ENCODE results near the gene LAMB3. TPM values are rescaled to one million over a fixed set of nuclear protein-coding genes. Genes with fewer than 3 reads are reported as not detected.

LAMB3 gene
- polyA plus RNA-seq, 1 donor from 2014 or later = 5.8 TPM

DNA sequence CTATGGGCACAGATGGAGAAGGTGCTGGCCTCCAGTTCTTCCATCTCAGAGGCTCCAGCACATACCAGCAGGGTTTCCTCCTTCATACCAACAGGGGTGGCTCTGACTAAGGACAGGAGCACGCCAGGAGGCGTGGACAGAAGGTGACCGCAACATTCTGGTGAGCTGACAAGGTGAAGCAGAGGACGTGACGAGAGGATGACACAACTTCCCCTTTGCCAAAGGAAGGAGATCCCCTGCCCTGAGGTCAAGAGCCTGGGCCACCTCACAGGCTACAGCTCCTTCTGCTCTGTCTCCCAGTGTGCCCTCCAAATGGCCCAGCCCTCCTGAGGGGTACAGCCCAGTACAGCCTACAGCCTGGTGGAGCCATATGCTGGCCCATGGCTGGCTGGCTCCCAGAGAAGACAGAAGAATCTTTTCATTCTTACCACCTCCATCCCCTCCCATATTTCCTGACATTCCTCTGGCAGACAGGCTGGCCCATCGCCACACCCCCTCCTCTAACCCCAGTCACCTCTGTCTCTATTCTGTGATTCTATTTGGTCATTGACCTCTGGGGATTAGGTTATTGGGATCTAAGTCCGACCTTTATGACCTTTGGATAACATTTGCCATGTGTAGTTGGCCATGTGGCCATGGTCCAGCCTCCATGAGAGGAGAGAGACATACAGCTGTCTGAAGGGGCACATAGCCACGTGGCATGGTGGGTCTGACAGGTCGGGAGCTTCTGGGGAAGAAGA lies 5.1 kb upstream of the LAMB3 start (continued):
- TF ChIP-seq, protein P1, sequence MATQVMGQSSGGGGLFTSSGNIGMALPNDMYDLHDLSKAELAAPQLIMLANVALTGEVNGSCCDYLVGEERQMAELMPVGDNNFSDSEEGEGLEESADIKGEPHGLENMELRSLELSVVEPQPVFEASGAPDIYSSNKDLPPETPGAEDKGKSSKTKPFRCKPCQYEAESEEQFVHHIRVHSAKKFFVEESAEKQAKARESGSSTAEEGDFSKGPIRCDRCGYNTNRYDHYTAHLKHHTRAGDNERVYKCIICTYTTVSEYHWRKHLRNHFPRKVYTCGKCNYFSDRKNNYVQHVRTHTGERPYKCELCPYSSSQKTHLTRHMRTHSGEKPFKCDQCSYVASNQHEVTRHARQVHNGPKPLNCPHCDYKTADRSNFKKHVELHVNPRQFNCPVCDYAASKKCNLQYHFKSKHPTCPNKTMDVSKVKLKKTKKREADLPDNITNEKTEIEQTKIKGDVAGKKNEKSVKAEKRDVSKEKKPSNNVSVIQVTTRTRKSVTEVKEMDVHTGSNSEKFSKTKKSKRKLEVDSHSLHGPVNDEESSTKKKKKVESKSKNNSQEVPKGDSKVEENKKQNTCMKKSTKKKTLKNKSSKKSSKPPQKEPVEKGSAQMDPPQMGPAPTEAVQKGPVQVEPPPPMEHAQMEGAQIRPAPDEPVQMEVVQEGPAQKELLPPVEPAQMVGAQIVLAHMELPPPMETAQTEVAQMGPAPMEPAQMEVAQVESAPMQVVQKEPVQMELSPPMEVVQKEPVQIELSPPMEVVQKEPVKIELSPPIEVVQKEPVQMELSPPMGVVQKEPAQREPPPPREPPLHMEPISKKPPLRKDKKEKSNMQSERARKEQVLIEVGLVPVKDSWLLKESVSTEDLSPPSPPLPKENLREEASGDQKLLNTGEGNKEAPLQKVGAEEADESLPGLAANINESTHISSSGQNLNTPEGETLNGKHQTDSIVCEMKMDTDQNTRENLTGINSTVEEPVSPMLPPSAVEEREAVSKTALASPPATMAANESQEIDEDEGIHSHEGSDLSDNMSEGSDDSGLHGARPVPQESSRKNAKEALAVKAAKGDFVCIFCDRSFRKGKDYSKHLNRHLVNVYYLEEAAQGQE (IDR thresholded peaks at IDR 0.05; ENCODE audit: borderline replicate concordance) = no peak
- TF ChIP-seq EP300 (conservative IDR thresholded peaks at IDR 0.05; ENCODE audit: poor library complexity, severe bottlenecking) = no peak
- TF ChIP-seq TAF1 (IDR thresholded peaks at IDR 0.05; ENCODE audit: low read depth) = no peak
- no peak for TF ChIP-seq POLR2AphosphoS5 (IDR thresholded peaks at IDR 0.05)

DNA sequence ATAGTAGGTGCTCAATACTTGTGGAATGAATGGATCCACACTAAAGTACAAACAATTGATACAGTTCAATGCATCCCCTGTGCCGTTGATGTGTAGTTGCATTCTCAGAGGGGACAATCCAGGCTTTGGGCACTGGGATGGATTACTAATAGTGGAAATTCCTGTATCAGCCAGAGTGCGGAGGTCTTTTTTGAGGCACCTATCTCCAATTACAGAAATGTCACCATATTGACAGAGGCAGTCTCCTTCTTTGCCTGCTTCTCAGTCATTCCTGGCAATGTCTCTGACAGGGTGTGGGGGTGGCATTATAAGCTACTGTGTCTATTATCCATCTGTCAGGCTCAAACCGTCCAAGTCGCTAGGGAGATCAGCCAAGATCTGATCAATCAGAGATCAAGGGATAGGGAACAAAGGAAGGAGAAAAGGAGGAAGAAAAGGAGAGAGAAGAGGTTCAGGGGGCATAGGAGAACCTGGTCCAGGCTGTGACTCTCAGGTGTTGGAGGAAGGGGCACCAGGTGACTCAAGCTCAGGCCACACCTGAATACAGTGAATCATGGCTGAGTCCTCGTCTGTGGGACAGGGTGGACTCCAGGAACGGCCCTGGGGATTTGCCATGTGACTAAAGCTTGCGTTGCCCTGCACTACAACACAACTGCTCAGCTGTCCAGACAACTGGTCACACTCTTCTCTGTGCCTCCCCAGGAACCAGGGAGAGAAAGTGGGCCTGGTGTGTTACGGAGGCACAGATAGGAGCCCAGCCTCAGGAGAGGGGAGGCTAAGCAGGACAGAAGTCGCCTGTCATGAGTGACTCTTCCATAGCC lies 3.4 kb upstream of the LAMB3 start:
- Histone ChIP-seq H2AFZ (ENCODE audit: low read depth, low read length) (no peak overlapping the region), H3K9me2 (ENCODE audit: insufficient read depth, low read length) (no peaks in the 10 kb centered on the region), H3F3A (ENCODE audit: insufficient read depth, low read length, poor library complexity, severe bottlenecking) (no peaks in the 10 kb centered on the region), H3K27me3 (ENCODE audit: insufficient read depth, low read depth, low read length) (no peaks in the 10 kb centered on the region), H3K79me2 (replicated peaks; ENCODE audit: insufficient read depth, low read length) (no peaks in the 10 kb centered on the region), H3K9me3 (ENCODE audit: low read length) (no peaks in the 10 kb centered on the region), H3K4me3 (ENCODE audit: low read length) (no peak overlapping the region), H4K20me1 (ENCODE audit: insufficient read depth) (no peaks in the 10 kb centered on the region), H3K36me3 (ENCODE audit: insufficient read depth, low read length) (no peaks in the 10 kb centered on the region), H3K4me2 (ENCODE audit: low read length) (no peak overlapping the region), H3K9ac (ENCODE audit: low read length) (no peak overlapping the region), H3K27ac (ENCODE audit: low read length) (no peak overlapping the region)
- TF ChIP-seq POLR2AphosphoS5 (IDR thresholded peaks at IDR 0.05) (no peak), EZH2 (IDR thresholded peaks at IDR 0.05; ENCODE audit: borderline replicate concordance, insufficient read depth, low read length, poor library complexity, severe bottlenecking) (no peak), RAD21 (conservative IDR thresholded peaks at IDR 0.05) (no peak), EP300 (conservative IDR thresholded peaks at IDR 0.05; ENCODE audit: poor library complexity, severe bottlenecking) (no peak), MXI1 (conservative IDR thresholded peaks at IDR 0.05; ENCODE audit: poor library complexity, severe bottlenecking) (no peak), TAF1 (IDR thresholded peaks at IDR 0.05; ENCODE audit: low read depth) (no peak), SMC3 (conservative IDR thresholded peaks at IDR 0.05; ENCODE audit: poor library complexity) (no peak)
- TF ChIP-seq, protein P2, sequence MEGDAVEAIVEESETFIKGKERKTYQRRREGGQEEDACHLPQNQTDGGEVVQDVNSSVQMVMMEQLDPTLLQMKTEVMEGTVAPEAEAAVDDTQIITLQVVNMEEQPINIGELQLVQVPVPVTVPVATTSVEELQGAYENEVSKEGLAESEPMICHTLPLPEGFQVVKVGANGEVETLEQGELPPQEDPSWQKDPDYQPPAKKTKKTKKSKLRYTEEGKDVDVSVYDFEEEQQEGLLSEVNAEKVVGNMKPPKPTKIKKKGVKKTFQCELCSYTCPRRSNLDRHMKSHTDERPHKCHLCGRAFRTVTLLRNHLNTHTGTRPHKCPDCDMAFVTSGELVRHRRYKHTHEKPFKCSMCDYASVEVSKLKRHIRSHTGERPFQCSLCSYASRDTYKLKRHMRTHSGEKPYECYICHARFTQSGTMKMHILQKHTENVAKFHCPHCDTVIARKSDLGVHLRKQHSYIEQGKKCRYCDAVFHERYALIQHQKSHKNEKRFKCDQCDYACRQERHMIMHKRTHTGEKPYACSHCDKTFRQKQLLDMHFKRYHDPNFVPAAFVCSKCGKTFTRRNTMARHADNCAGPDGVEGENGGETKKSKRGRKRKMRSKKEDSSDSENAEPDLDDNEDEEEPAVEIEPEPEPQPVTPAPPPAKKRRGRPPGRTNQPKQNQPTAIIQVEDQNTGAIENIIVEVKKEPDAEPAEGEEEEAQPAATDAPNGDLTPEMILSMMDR (IDR thresholded peaks at IDR 0.05; ENCODE audit: poor library complexity, severe bottlenecking) = no peak
- TF ChIP-seq, protein P1 (IDR thresholded peaks at IDR 0.05; ENCODE audit: borderline replicate concordance) = no peak
